ENCODE data around the gene COL6A3. TPM values are rescaled to one million over a fixed set of nuclear protein-coding genes. Genes with fewer than 3 reads are reported as not detected.
"Not testable (repeated sequence)": the region's sequence is repeated elsewhere in the genome, so short reads cannot be mapped to it uniquely, and the experiment has no call there.

COL6A3 gene
- total RNA-seq, 1 donor: 0.52 TPM

DNA sequence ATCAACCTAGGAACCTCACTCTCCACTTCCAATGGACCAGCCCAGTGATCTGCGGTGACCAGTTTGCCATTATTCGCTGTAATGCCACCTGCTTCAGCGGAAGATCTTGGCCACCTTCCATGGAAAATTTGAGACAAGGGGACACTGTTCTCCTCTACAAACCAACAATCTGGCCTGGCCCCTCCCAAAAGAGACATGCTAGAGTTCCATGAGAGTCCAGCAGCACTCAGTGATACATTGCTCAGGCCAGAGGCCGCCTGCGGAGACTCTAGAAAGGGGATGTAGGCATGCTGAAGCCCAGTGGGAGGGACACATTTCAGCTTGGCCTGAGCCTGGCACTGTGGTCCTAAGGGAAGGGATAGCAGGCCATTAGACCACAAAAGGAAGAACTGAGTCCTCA, 58.3 kb downstream of the COL6A3 start:
- no peaks in the 10 kb centered on the region for H3K4me1 ChIP-seq (ENCODE audit: insufficient read depth, low read length)
- no peaks in the 10 kb centered on the region for H3K9me3 ChIP-seq (ENCODE audit: low read depth, low read length)
- H3K4me3 ChIP-seq (ENCODE audit: low read length): no peak overlapping the region
- no peaks in the 10 kb centered on the region for H3K27me3 ChIP-seq (ENCODE audit: insufficient read depth, low read length)

DNA sequence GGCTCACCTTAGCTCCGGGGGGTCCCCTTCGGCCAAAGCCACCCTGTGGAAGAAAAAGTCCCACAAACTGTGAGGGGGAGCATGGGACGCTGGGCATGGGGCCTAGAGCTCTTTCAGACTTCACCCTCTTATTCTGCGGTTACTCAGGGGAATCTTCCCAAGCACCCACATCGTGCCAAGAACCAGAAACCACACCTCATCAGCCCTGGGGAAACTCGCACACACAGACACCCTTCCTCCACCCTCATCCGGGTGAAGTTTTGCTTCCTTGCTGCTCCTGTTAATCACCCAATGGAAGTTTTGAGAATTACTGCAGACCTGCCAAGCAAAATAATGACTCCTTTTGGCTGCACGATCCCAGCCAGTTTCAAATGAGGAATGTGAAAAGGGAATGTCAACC, 59.1 kb downstream of the COL6A3 start:
- Histone ChIP-seq H3K9me3 (ENCODE audit: low read depth, low read length) (no peaks in the 10 kb centered on the region), H3K4me1 (ENCODE audit: insufficient read depth, low read length) (no peaks in the 10 kb centered on the region), H3K4me3 (ENCODE audit: low read length) (no peak overlapping the region), H3K27me3 (ENCODE audit: insufficient read depth, low read length) (no peaks in the 10 kb centered on the region)

DNA sequence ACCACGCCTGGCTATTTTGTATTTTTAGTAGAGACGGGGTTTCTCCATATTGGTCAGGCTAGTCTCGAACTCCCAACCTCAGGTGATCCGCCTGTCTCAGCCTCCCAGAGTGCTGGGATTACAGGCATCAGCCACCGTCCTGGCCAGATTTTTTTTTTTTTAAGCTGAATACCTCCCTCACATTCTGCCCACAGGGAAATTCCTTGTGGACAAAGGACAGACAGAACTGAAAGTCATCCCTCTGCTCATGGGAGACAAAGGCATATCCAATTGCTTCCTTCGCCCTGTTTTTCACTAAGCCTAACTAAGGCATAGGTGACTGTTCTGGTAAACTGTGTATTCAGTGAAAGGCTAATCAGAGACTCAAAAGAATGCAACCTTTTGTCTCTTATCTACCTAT, 59.8 kb downstream of the COL6A3 start:
- H3K4me1 ChIP-seq (ENCODE audit: insufficient read depth, low read length); H3K27me3 ChIP-seq (ENCODE audit: insufficient read depth, low read length); H3K9me3 ChIP-seq (ENCODE audit: low read depth, low read length); H3K4me3 ChIP-seq (ENCODE audit: low read length): not testable (repeated sequence)

DNA sequence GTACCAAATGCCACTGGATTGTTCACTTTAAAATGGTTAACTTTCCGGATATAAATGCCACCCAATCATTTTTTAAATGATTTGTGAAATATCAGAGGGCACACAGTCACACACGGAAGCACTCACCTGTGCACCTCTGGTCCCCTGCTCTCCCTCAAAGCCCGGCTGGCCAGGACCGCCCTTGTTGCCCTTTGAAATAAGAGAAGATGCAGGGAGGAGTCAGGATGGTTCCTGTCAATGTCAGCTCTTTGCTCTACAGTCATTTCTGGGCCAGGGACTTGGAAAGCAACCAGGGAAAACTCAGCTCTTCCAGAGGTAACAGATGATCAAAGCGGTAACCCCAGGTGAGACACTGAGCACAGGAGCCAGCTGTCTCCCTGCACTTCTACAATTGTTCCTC, 60.7 kb downstream of the COL6A3 start:
- no peaks in the 10 kb centered on the region for H3K9me3 ChIP-seq (ENCODE audit: low read depth, low read length)
- no peaks in the 10 kb centered on the region for H3K27me3 ChIP-seq (ENCODE audit: insufficient read depth, low read length)
- no peak overlapping the region for H3K4me3 ChIP-seq (ENCODE audit: low read length)
- no peaks in the 10 kb centered on the region for H3K4me1 ChIP-seq (ENCODE audit: insufficient read depth, low read length)

DNA sequence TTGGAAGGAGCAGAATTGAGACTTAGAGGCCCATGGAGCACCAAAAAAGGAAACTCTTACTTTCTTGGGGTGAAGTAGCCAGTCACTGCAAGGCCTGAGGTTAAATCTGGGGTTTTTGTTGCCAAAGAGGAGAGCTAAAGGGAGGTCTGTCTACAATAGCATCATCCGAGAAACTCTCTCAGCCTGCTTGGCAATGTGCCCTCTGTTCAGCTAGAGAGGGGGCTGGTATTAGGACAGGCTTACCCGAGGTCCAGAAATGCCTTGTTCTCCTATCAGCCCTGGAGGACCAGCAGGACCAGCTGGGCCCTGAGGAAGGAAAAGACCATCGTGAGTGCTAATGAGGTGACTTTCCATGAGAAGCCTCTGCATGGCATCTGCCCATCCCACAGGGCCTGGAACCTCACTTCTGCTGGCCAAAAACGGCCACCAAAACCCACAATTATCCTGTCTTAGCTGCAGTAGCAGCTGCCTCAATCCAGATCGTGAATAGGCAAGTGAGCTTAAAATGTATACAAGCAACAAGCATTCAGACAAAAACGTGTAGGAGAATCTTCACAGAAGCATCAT, 61.6 kb downstream of the COL6A3 start:
- Histone ChIP-seq H3K4me3 (ENCODE audit: low read length) (no peak overlapping the region), H3K9me3 (ENCODE audit: low read depth, low read length) (no peaks in the 10 kb centered on the region), H3K4me1 (ENCODE audit: insufficient read depth, low read length) (no peaks in the 10 kb centered on the region), H3K27me3 (ENCODE audit: insufficient read depth, low read length) (no peaks in the 10 kb centered on the region)

DNA sequence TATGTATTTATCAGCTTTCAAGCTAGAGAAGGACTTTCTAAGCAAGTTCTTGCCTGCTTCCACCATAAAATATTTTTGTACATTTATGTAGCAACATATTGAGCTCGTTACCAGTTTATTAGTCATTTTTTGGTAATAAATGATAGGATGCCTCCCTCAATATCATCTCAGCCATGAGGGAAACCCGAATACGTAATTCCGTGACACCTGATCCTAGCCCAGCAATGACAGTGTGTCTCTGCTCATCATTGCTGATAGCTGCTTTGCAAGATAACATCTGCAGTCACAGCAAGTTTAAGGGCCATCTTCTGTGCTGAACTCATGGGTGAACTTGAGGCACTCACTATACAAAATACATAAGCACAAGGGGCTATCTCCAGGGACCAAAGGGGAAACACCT, 62.2 kb downstream of the COL6A3 start:
- H3K4me1 ChIP-seq (ENCODE audit: insufficient read depth, low read length): no peaks in the 10 kb centered on the region
- no peaks in the 10 kb centered on the region for H3K27me3 ChIP-seq (ENCODE audit: insufficient read depth, low read length)
- H3K9me3 ChIP-seq (ENCODE audit: low read depth, low read length): no peaks in the 10 kb centered on the region
- H3K4me3 ChIP-seq (ENCODE audit: low read length): no peak overlapping the region

DNA sequence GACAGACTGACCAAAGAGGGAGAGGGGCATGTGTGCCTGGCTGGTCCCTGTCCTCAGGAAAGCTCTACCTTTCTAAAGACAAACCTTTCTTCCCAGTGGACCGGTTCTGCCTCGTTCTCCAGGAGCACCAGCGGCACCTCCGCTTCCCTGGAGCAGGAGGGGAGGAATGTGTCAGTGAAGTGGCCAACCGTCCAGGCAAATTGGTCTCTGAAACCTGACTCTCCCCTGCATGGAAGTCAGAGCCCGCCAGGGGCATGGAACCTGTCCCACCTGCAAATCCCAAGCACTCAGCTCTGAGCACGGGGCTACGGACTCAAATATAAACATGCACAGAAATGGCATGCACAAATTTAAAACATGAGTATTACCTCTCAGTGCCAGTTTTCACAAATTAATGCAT, 62.9 kb downstream of the COL6A3 start:
- no peaks in the 10 kb centered on the region for H3K4me1 ChIP-seq (ENCODE audit: insufficient read depth, low read length)
- H3K4me3 ChIP-seq (ENCODE audit: low read length): no peak overlapping the region
- no peaks in the 10 kb centered on the region for H3K9me3 ChIP-seq (ENCODE audit: low read depth, low read length)
- no peaks in the 10 kb centered on the region for H3K27me3 ChIP-seq (ENCODE audit: insufficient read depth, low read length)

DNA sequence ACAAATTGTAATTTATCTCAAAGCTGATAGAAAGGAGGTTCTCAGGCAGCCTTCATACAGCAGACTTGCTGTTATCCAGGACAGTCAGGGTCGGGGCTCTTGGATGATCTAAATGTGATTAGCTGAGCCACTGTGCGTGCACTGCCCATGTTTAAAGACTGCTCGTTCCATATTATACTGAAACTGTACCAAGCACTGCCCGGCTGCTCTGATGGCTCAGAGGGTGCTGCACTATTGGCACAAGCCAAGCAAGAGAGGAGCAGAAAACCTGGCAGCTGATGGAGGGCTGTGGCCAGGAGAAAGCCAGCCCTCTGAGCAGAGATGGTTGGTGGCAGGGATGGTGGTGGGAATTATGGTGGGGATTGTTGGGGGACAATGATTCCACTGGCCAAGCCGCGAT, 63.4 kb downstream of the COL6A3 start:
- no peak overlapping the region for H3K4me3 ChIP-seq (ENCODE audit: low read length)
- no peaks in the 10 kb centered on the region for H3K9me3 ChIP-seq (ENCODE audit: low read depth, low read length)
- no peaks in the 10 kb centered on the region for H3K27me3 ChIP-seq (ENCODE audit: insufficient read depth, low read length)
- H3K4me1 ChIP-seq (ENCODE audit: insufficient read depth, low read length): no peaks in the 10 kb centered on the region

DNA sequence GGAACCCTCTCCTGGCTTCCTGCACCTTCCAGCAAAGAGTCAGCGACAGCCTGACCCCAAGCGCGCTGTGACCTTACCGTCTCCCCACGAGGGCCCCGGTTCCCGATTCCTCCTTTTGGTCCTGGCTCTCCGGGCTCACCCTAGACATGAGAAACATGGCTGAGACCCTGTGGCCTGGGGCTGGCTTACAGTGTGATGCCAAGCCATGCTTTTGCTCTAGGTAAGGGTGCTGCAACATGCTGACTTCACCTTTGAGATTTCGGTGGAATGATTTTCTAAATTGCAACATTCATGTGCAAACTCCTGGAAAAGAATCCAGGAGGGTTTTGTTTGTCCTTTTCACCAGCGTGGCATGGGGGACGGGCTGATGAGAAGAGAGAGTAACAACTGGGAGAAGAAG, 63.9 kb downstream of the COL6A3 start:
- H3K4me3 ChIP-seq (ENCODE audit: low read length): no peak overlapping the region
- H3K27me3 ChIP-seq (ENCODE audit: insufficient read depth, low read length): no peaks in the 10 kb centered on the region
- H3K9me3 ChIP-seq (ENCODE audit: low read depth, low read length): no peaks in the 10 kb centered on the region
- H3K4me1 ChIP-seq (ENCODE audit: insufficient read depth, low read length): no peaks in the 10 kb centered on the region

DNA sequence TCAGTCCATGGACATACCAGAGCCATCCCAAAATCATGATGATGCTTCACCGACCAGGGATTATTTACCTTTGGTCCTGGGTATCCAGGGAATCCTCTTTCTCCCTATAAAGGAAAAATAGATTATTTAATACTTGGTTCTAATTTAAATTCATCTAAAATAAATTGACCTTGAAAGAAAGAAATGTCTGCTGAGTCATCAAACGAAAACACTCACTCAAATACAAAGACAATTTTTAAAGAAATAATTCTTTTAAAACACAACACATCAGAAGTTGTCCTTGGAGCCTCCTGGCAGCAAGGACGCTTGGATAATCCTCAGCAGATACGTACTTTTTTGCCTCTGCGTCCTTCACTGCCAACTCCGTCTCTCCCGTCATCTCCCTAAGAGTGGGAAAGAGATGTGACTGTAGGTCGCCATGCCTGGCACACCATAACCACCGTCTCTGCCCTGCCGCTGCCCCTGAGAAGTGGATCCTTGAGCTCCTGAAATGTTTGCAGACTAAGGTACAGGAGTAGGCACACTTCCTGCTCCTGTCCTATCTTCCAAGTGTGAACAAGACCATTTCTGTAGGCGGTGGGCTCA, 65.6 kb downstream of the COL6A3 start:
- H3K9me3 ChIP-seq (ENCODE audit: low read depth, low read length): no peaks in the 10 kb centered on the region
- no peaks in the 10 kb centered on the region for H3K4me1 ChIP-seq (ENCODE audit: insufficient read depth, low read length)

DNA sequence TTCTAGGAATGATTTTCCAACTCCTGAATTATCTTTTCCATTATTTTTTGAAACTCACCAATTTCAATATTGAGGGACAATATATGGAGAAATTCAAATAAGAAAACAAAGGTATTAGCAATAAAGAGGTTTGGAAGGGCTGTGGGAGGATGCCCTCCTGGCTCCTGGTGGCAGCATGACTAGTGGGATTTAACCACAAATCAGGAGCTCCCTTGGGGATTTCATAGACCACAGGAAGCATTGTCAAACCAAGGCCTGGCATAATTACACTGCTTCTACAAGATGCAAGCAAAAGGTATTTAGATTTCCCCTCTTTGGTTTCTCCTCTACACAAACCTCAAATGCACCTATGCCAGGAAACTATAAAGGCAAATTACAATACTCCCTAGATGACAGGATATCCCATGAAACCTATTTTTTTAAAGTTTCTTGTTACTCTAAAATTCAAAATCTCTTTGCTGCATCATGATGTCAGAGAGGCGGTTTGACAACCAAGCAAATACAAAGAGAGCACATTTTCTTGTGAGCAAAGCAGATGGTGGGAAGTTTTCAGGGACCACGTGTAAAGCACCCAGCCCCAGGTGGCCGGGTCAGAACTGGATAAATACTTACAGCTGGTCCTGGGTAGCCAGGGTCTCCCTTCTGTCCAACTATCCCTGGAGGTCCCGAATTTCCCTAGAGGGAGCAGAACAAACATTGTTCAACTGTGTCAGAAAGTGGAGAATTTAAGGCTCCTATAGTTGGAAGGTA, 67.9 kb downstream of the COL6A3 start:
- Histone ChIP-seq H3K4me3 (ENCODE audit: low read length) (no peak overlapping the region), H3K9me3 (ENCODE audit: low read depth, low read length) (no peaks in the 10 kb centered on the region)

More for the DNA sequence above, 65.6 kb downstream of the COL6A3 start:
- no peaks in the 10 kb centered on the region for H3K27me3 ChIP-seq (ENCODE audit: insufficient read depth, low read length)
- H3K4me3 ChIP-seq (ENCODE audit: low read length): no peak overlapping the region

DNA sequence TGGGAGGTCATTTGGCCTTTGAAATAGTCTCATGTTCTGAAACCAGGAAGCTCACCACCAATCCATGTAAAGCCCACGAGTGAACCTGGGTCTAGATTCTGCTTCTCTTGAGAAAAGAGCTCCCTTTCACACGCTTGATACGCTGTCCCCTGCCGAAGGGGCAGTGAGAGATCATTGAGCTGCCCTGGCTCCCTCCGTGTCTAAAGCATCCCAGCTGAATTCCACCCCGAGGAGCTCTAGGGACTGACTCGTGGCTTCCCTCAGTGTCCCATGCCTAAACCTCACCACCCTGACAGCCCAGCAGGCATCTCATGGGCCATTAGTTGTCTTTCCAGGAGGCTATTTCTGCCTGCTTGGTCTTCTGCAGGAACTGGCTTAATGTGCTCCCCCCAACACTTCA, 68.6 kb downstream of the COL6A3 start:
- H3K9me3 ChIP-seq (ENCODE audit: low read depth, low read length): no peaks in the 10 kb centered on the region
- no peaks in the 10 kb centered on the region for H3K4me1 ChIP-seq (ENCODE audit: insufficient read depth, low read length)
- no peak overlapping the region for H3K4me3 ChIP-seq (ENCODE audit: low read length)
- H3K27me3 ChIP-seq (ENCODE audit: insufficient read depth, low read length): no peaks in the 10 kb centered on the region

More for the DNA sequence above, 67.9 kb downstream of the COL6A3 start:
- Histone ChIP-seq H3K27me3 (ENCODE audit: insufficient read depth, low read length) (no peaks in the 10 kb centered on the region), H3K4me1 (ENCODE audit: insufficient read depth, low read length) (no peaks in the 10 kb centered on the region)

DNA sequence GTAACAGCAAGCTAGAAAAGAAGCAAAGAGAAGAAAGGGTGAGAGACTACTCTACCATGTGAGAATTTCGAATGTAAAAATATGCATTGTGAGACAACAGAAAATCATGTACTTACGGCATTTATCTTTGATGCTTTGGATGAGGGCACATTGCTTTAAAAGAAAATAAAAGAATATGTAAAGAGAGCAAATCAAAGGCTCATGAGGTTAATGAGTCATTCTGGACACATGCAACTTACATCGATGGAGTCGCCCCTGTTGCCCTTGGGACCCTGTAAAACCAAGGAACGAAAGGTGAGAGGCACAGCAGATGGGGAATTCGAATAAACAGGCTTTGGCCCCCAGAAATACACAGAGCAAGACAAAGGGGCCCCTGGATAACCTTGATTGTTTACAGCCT, 69.0 kb downstream of the COL6A3 start:
- Histone ChIP-seq H3K4me3 (ENCODE audit: low read length) (no peak overlapping the region), H3K27me3 (ENCODE audit: insufficient read depth, low read length) (no peaks in the 10 kb centered on the region), H3K9me3 (ENCODE audit: low read depth, low read length) (no peaks in the 10 kb centered on the region), H3K4me1 (ENCODE audit: insufficient read depth, low read length) (no peaks in the 10 kb centered on the region)

DNA sequence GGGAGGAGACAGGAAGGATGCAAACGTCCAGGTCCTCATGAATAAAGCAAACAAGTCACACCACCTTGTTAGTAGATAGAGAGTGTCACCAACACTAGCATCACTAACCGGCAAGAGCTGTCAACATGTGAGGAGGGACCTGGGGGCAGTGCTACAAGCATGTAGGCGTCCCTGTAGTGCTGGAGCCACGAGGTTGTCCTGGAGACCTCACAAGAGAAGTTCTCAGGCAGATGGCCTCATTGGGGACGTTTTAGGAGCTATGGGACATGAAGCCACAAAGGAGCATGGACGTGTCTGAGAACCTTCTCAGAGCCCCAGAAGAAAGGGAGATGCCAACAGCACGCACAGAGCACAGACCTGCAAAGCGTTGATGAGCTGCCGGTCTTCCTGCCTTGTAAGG, 70.0 kb downstream of the COL6A3 start:
- Histone ChIP-seq H3K4me1 (ENCODE audit: insufficient read depth, low read length) (no peaks in the 10 kb centered on the region), H3K27me3 (ENCODE audit: insufficient read depth, low read length) (no peaks in the 10 kb centered on the region), H3K4me3 (ENCODE audit: low read length) (no peak overlapping the region), H3K9me3 (ENCODE audit: low read depth, low read length) (no peaks in the 10 kb centered on the region)

DNA sequence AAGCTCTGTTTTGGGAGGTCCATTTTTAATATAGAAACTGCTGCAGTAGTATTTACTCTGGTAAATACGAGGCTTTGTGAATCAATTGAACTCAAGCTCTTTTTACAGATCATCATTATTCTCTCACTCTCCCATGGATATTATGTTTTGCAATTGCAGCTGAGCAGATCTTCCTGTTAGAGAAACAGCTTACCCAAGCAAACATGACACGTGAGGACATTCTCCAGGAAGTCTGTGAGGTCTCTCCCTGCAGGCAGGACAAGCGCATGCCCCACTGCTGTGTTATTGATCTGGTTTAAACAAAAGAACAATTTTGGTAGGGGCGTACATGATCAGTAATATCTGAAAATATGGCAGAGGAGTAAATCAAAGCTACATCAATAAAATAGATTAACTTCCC, 72.1 kb downstream of the COL6A3 start:
- no peaks in the 10 kb centered on the region for H3K4me1 ChIP-seq (ENCODE audit: insufficient read depth, low read length)
- no peaks in the 10 kb centered on the region for H3K9me3 ChIP-seq (ENCODE audit: low read depth, low read length)
- no peaks in the 10 kb centered on the region for H3K27me3 ChIP-seq (ENCODE audit: insufficient read depth, low read length)
- H3K4me3 ChIP-seq (ENCODE audit: low read length): no peak overlapping the region

DNA sequence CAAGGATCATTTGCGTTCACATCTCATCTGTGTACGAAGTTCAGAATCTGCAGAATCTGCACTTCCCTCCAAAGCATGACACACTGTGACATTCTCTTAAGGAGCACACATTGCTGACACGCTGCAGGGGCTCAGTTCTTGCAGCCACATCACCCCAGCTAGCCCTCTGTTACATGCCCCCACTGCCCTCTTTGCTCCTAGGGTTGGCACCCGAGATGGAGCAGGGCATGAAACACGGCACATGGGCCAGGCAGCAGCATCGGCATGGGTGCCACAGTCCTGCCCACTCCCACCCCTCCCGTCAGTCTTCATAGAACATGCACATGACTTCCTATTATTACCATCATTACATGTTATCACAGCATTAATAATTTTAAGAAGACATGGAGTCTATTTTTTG, 76.4 kb downstream of the COL6A3 start:
- H3K9me3 ChIP-seq (ENCODE audit: low read depth, low read length): no peaks in the 10 kb centered on the region
- H3K4me1 ChIP-seq (ENCODE audit: insufficient read depth, low read length): no peaks in the 10 kb centered on the region
- no peak overlapping the region for H3K4me3 ChIP-seq (ENCODE audit: low read length)
- H3K27me3 ChIP-seq (ENCODE audit: insufficient read depth, low read length): no peaks in the 10 kb centered on the region

Measured in mononuclear cell (primary cell).